GM21576 (cell line): ENCODE measurements around the gene CARD10.
A peak's percentile ranks its signal among the peaks of the same experiment; 100 is the strongest.
"Not testable (repeated sequence)": the region's sequence is repeated elsewhere in the genome, so short reads cannot be mapped to it uniquely, and the experiment has no call there.

ENCODE experiments used
- ATAC-seq: cut with Tn5 transposase; IDR thresholded peaks from one replicate; pipeline ENCODE4 v1.9.1; 2021; ENCODE audit warnings: mild to moderate bottlenecking, moderate library complexity; ENCODE audit not compliant: unreplicated experiment

CARD10 gene

GRCh38 chr22:37555029-37555428, 35.8 kb upstream of the CARD10 start:
- no peak for ATAC-seq

- no peak for ATAC-seq
Measured at GRCh38 chr22:37553725-37554124, 34.5 kb upstream of the CARD10 start.

- no peak for ATAC-seq
Measured at GRCh38 chr22:37552524-37553163, 33.4 kb upstream of the CARD10 start.

- ATAC-seq, result no peak
Measured at GRCh38 chr22:37551981-37552380, 32.8 kb upstream of the CARD10 start.

- not testable (repeated sequence) for ATAC-seq
Measured at GRCh38 chr22:37550921-37551320, 31.7 kb upstream of the CARD10 start.

GRCh38 chr22:37549704-37550059, 30.5 kb upstream of the CARD10 start:
- ATAC-seq, result no peak

GRCh38 chr22:37547251-37547741, 28.1 kb upstream of the CARD10 start:
- ATAC-seq, result no peak

GRCh38 chr22:37546437-37547250, 27.4 kb upstream of the CARD10 start:
- ATAC-seq, result no peak

GRCh38 chr22:37545703-37546436, 26.7 kb upstream of the CARD10 start:
- ATAC-seq, result no peak

- ATAC-seq, result no peak
Measured at GRCh38 chr22:37544955-37545702, 25.9 kb upstream of the CARD10 start.

- ATAC-seq, result no peak
Measured at GRCh38 chr22:37542959-37543358, 23.7 kb upstream of the CARD10 start.

- ATAC-seq, result not testable (repeated sequence)
Measured at GRCh38 chr22:37542416-37542815, 23.2 kb upstream of the CARD10 start.

GRCh38 chr22:37539790-37540189, 20.6 kb upstream of the CARD10 start:
- ATAC-seq, result not testable (repeated sequence)

GRCh38 chr22:37538590-37539357, 19.6 kb upstream of the CARD10 start:
- peak; percentile 65 for ATAC-seq

GRCh38 chr22:37535159-37535558, 15.9 kb upstream of the CARD10 start:
- ATAC-seq, result no peak

- no peak for ATAC-seq
Measured at GRCh38 chr22:37534445-37534844, 15.2 kb upstream of the CARD10 start.

GRCh38 chr22:37533995-37534394, 14.8 kb upstream of the CARD10 start:
- no peak for ATAC-seq

GRCh38 chr22:37529652-37530345, 10.6 kb upstream of the CARD10 start:
- ATAC-seq, result no peak

- not testable (repeated sequence) for ATAC-seq
Measured at GRCh38 chr22:37527952-37528351, 8.7 kb upstream of the CARD10 start.
